HG03159 (cell line): Measurements from ENCODE around the gene IL32.

Experiments
- ATAC-seq: cut with Tn5 transposase; IDR thresholded peaks from one replicate; pipeline ENCODE4 v1.9.1; 2021; ENCODE audit warnings: mild to moderate bottlenecking, moderate library complexity; ENCODE audit not compliant: unreplicated experiment

Gene IL32

GRCh38 chr16:3113765-3114479 is 48.5 kb downstream of the IL32 start:
- ATAC-seq: no peak

- no peak for ATAC-seq
Observed at GRCh38 chr16:3115003-3115402, 49.6 kb downstream of the IL32 start.

- ATAC-seq: no peak
Observed at GRCh38 chr16:3115561-3115960, 50.1 kb downstream of the IL32 start.

GRCh38 chr16:3118204-3118790 is 52.9 kb downstream of the IL32 start:
- no peak for ATAC-seq

GRCh38 chr16:3118846-3119245 is 53.4 kb downstream of the IL32 start:
- ATAC-seq: no peak
